Raji (cell line): ENCODE results near the gene OPA1.

Experiments
- POLR2A ChIP-seq: IDR thresholded peaks from 2 replicates; pipeline ENCODE4 v1.6.1; 2011; ENCODE audit warnings: low read depth, low read length, control low read depth; ENCODE audit not compliant: insufficient read depth

The OPA1 gene

DNA sequence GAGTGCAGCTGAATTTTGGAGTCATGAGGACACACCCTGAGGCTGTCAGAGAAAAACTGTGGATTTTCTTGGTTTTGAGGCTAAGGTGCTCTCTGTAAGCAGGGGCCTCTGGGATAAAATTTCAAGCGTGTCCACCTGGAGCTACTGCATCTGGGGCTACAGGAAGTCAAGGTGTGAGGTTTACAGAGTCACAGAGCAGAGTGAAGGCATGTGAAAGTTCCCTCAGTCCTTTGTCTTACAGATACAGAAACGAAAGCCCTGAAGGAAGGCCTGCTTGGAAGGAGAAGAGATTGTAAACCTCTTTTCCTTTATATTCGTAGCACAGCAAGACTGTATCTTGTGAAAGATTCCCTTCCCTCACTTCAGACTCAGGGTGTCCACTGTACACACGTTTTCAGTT lies 138.6 kb downstream of the OPA1 start:
- no peak for TF ChIP-seq POLR2A

DNA sequence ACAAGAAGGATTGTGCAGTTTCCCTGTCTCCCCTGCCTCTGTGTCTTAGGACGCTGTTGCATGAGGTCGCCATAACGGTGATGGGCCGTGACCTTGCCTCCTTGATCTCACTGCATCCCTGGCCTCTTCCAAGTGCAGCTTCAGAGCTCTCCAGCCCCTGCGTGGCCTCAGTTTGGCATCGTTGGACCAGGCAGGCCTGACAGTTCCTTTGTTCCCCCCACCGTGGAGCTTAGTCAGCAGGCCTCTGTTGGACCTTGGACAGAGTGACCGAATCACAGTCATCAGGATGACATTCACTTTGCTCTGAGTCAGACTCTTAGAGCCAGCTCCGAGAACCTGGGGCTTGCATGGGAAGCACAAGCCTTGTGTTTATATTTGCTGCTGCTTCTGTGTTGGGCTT lies 139.4 kb downstream of the OPA1 start:
- no peak for TF ChIP-seq POLR2A

DNA sequence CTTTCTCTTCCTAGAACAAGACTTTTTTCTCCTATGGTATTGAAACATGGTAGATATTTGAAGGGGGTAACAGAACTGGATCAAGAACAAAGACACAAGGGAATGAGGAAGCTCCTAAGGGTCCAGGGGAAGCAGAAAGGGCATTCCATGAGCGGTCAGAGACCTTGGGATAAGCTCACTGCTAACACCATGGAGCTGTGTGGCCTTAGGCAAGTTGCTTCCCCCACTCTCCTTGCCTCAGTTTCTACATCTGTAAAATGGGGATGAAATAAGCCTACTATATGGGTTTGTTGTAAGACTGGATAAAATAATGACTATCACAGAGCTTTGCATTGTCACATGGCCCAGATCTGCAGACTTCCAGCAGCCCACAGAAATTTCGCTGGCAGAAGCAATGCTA lies 139.8 kb downstream of the OPA1 start:
- TF ChIP-seq POLR2A = no peak

DNA sequence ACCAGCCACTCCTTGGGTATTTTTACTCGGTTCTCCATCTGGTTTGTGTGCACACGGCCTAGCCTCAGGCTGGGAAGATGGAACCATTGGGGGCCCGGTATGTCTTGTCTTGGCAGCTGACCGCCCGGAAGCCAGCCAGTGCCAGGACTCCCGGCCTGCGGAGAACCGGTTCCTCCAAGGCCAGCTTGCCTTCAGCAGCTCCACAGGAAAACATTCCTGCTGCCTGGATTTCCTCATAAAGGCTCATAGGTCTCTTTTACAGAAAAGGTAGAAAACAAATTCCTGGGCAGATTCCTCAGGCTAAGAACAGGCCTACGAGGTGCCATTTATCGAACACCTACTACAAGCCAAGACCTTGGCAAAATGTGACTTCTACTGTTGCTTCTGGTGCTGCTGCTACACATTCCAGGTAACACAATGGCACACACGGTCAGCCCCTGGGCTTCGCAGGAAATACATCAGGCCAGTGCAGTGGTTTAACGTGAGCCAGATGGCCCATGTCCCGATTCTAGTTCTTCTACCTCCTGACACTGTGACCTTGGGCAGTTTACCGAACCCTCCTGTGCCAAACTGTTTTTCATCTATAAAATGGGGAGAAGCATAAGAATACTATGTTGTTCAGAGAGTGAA lies 141.8 kb downstream of the OPA1 start:
- TF ChIP-seq POLR2A = no peak

DNA sequence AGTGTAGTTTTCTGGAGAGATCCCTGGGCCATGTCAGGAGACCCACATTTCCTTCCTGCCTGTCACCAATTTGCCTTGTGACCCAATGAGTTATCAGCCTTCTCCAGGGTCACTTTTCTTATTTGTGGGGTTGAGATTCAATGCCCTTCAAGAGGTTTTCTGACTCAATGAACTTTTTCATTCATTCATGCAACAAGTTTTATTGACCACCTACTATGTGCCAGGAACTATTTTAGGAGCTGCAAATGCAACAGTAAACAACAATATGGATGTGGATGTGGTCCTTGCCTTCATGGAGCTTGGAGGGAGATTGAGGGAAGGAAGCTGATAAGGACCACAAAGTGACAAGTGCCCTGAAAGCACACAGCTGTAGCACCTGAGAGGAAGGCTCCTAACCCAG lies 142.8 kb downstream of the OPA1 start:
- no peak for TF ChIP-seq POLR2A

DNA sequence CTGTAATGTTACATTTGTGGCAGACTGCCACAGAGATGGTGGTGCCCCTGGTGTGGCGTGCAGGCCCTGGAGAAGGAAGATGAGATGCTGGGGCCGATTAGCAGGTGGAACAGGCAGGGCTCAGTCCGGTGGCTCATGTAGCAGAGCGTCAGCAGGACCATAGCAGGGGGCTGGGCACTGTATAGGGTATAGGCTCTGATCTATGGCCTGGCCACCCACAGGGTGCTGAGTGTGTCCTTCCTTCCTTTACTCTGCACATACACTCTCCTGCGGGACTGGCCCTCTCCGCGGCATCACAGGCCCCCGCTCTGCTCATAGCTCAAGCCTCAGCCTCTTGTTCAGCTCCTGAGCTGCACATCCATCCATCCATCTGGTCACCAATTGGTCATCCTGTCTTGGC lies 143.6 kb downstream of the OPA1 start:
- no peak for TF ChIP-seq POLR2A

DNA sequence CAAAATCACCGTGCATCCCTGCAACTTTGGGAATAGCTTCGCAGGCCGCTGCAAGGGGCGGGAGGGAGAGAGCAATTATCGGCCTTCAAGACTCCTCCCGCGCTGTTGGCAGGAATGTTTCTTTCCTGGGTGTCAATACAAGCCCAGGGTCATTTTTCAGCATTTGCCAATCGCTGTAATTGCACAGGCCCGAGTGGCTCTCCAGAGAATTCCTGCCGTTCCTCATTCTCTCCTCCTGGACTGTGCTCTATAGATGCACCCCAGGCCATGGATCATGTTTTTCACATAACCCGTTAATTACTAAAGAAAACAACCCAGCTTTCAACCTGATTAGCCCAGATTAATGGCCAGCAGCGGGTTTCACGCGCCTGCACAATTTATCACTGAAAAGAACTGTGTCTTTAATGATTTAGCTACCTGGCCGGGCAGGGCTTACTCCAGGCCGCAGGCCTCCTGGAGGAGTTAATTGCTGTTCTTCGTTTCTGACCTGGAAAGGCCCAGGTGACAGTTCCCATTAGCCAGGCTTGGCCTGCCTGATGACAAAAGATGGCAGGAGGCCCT lies 144.3 kb downstream of the OPA1 start:
- no peak for TF ChIP-seq POLR2A

DNA sequence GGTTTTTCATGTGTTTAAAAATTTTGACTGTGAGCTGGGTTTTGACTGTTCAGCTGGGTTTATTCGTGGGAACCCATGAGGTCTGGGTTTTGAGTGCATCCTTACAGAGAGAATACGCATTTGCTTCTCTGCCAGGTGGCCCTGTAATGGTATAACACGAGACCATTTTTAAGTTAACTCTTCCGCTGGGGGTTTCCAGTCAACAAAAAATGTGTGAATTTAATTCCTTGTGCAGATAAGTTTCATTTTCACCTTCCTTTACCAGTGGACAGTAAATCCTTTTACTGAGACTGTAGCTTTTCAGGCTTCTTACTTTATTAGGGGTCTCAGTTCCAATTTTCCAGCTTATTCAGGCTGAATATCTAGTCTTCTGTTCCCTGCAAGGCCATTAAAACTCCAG lies 149.6 kb downstream of the OPA1 start:
- TF ChIP-seq POLR2A = no peak

DNA sequence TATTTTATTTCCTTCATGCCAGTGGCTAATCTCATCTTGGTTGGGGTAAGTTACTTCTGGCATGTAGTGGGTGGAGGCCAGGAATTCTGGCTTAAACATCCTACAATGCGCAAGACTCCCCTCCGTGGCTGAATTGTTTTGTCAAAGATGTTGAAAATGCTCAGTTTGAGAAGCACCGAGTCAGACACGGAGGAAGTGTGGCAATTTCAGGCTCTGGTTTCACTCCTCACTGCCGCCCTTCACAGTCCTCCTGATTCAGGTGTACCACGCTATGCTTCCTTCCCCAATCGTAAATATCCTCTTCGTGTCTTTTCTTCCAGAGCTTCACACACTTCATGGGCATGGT lies 150.7 kb downstream of the OPA1 start:
- TF ChIP-seq POLR2A = no peak

DNA sequence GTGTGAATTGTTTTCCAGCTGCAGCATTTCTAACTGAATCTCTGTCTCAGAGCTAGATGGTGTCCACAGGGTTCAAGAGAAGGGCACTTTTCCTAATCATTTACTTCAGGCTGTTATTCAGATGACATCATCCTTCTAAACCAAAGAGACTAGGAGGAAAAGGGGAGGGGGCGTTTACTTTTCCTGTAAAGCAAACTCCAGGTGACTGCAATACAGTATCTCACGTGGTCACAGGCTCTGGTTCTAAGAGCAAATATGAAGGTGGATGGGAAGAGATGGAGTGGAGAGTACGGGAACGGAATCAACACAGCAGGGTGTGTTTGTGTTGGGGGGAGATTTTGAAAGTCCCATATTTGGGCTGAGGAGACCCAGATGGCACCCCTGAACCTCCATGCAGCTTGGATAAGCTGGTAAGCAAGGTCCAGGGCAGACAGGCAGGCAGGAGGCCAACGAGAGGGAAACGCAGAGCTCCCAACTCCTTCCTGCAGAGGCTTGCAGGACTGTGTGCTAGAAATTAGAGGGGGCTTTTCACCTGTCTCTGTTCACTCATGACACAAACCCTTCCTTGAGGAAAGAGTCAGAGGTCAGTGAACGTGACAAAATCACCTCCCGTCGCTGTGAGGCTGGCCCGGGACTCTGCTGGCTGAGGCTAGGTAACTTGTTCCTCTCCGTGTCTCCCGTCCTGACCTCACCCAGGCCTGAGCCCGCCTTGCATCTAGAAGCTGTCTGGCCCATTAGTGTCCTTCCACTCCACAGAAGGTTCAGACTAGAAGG lies 151.2 kb downstream of the OPA1 start:
- TF ChIP-seq POLR2A = no peak

DNA sequence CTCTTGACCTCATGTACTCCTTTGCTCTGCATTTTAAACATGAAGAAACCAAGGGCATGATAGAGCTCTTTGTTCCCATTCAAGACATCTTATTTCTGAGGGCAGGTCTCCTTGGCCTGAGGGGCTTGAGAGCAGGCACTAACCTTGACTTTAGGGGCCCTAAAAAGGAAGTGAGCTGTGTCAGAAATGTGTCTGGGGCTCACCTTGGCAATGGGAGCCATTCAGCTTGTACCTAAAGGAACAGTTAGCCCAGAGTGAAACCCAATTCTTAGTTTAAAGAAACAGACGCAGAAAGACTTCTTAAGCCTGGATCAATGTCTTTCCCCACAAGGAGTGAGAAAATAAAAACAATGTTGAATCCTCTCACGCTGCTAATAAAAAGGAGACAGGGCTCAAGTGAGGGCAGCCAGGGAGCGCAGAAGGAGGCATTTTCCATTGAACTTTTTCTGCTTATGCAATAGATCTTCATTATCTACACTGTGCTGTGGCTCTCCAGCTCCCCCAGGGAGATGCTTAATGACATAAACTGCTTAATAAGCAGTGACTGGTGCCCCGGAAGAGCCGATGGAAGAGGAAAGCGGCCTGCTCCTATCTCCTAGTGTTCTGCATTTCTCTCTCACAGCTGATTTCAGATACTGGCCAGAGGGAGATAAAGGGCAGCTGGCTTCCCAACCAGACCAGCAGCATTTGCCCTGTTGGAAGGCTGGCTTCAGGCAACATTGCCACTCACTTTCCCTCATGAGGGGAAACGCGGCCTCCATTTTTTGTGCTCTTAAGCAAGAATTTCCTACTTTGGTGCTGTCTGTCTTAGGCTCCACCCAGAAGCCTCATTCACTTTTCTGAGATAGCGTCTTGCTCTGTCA lies 152.0 kb downstream of the OPA1 start:
- no peak for TF ChIP-seq POLR2A

DNA sequence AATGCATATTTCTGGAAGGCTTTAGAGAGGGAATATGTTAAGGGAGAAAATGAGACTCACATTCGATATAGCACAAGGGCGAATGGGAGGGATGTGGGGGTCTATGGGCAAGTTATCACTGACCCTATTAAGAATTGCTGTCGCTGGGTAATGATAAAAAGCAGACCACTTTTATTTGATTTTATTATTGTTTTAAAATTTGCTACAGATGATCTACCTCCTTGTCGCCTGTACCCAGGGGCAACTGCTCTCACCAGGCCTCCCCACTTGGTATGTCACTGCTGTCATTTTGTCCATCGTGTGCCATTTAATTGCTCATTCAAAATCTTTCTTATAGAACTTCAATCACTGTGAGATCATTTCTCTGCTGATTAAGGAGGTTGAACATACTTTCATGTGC lies 153.8 kb downstream of the OPA1 start:
- no peak for TF ChIP-seq POLR2A
